ENCODE data around the gene CNOT3.

DNA sequence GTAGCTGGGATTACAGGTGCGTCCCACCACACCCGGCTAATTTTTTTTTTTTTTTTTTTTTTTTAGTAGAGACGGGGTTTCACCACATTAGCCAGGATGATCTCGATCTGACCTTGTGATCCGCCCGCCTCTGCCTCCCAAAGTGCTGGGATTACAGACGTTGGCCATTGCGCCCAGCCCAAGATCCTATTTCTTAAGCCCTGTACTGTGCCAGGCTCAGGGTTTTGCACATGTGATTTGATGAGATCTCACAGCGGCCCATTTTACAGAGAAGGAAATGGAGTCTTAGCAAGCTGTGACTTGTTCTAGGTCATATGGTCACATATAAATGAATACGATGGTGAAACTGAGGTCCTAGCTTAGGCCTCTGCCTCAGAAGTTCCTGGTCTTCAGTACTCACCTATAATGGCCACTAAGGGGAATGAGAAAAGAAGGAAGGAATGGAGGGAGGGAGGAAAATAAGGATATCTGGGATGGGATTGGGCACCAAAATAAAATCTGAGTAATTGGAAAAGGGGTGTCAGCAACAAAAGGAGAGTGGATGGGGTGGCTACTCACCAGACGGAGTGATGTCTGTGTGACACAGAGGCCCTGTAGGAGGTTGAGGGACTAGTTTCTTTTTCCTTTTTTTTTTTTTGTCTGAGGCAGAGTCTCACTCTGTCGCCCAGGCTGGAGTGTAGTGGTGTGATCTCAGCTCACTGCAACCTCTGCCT, 38.2 kb upstream of the CNOT3 start:
- no peak for TF ChIP-seq FOXK2 (IDR thresholded peaks at IDR 0.05)
- TF ChIP-seq HDGF (IDR thresholded peaks at IDR 0.05; ENCODE audit: borderline replicate concordance) = no peak
- TF ChIP-seq FOXA1 (IDR thresholded peaks at IDR 0.05) = no peak
- TF ChIP-seq ZNF384 (IDR thresholded peaks at IDR 0.05) = no peak
- no peak for TF ChIP-seq BHLHE40 (IDR thresholded peaks at IDR 0.05; ENCODE audit: borderline replicate concordance)
- TF ChIP-seq SP1 (IDR thresholded peaks at IDR 0.05) = no peak
- TF ChIP-seq NFRKB (IDR thresholded peaks at IDR 0.05) = no peak

Data from HEK293T (cell line).